NAMALWA (cell line): ENCODE data around the gene EFNA3.

Experiments used
- DNase-seq: peaks from one replicate; pipeline ENCODE4 v3.0.0-alpha.2; 2015; ENCODE audit warnings: low spot score

Gene EFNA3

GRCh38 chr1:155078469-155079209 lies at the start of gene EFNA3:
Gene EFNA3, plus strand, starts transcription at chr1:155078837. Its CDS starts 105 bp downstream, at chr1:155078942.
- peak; percentile 69 for DNase-seq

GRCh38 chr1:155029513-155030242 lies 49.0 kb upstream of the EFNA3 start:
- DNase-seq: no peak

GRCh38 chr1:155030243-155030795 lies 48.3 kb upstream of the EFNA3 start:
- DNase-seq: no peak

GRCh38 chr1:155030899-155031298 lies 47.7 kb upstream of the EFNA3 start:
- DNase-seq: no peak

- no peak for DNase-seq
Observed at GRCh38 chr1:155032886-155033285, 45.8 kb upstream of the EFNA3 start.

GRCh38 chr1:155033524-155033923 lies 45.1 kb upstream of the EFNA3 start, which contains the start of the genes DCST1 and DCST2:
Gene DCST1, plus strand, starts transcription at chr1:155033824. Its CDS starts 213 bp downstream, at chr1:155034037.
Gene DCST2, minus strand, starts transcription at chr1:155033781. Its CDS starts 80 bp downstream, at chr1:155033701.
- no peak for DNase-seq

- no peak for DNase-seq
Observed at GRCh38 chr1:155034318-155035208, 44.1 kb upstream of the EFNA3 start.

- DNase-seq: no peak
Observed at GRCh38 chr1:155035936-155036335, 42.7 kb upstream of the EFNA3 start.

GRCh38 chr1:155037043-155037442 lies 41.6 kb upstream of the EFNA3 start:
- no peak for DNase-seq

GRCh38 chr1:155037851-155038441 lies 40.7 kb upstream of the EFNA3 start:
- DNase-seq: no peak

- no peak for DNase-seq
Observed at GRCh38 chr1:155038602-155039307, 39.9 kb upstream of the EFNA3 start.

GRCh38 chr1:155039308-155039669 lies 39.3 kb upstream of the EFNA3 start:
- no peak for DNase-seq

GRCh38 chr1:155040358-155041093 lies 38.1 kb upstream of the EFNA3 start:
- no peak for DNase-seq

GRCh38 chr1:155042789-155043188 lies 35.8 kb upstream of the EFNA3 start:
- DNase-seq: no peak

GRCh38 chr1:155043301-155043702 lies 35.3 kb upstream of the EFNA3 start:
- DNase-seq: no peak

GRCh38 chr1:155043793-155044192 lies 34.8 kb upstream of the EFNA3 start:
- no peak for DNase-seq

GRCh38 chr1:155044365-155044764 lies 34.3 kb upstream of the EFNA3 start:
- DNase-seq: no peak

- peak; percentile 89 for DNase-seq
Observed at GRCh38 chr1:155044812-155045657, 33.6 kb upstream of the EFNA3 start.
